NOMO-1 treated with DMSO at 0.1 percent for 48 hours (cell line): Measurements from ENCODE around the gene METTL24.

Source experiments
- DNase-seq: peaks from one replicate; lab custom pipeline; 2025; ENCODE audit not compliant: unreplicated experiment; lab: John Stamatoyannopoulos, UW

METTL24 gene

DNA sequence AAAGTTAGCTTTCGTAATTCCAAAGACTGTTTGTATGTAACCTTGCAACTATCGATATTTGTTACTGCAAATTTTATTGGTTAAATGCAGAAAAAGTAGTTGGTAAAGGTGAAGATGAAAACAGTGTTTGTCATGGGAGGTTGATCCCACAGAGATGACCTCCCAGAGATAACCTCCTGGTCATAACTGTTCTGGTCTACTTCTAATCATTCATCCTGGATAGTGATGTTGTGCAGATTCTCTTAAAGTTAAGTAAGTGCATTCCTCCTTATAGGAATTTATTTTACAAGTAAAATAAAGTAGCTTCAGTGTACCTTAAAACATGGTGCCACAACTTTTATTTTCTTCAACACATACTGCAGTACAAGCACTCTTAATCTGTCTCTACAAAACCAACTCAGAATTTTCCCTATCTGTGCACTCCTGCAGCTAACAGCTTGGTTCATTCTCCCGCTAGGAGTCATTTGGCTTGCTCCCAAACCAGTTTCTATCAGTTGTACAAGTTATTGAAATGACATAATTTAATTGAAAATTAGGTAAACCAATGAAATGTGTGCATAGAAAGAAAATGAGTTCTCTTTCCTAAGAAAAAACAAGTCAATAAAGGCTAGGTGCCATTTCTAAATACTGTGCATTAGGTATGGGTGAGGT, 19.2 kb downstream of the METTL24 start:
- no peak for DNase-seq

DNA sequence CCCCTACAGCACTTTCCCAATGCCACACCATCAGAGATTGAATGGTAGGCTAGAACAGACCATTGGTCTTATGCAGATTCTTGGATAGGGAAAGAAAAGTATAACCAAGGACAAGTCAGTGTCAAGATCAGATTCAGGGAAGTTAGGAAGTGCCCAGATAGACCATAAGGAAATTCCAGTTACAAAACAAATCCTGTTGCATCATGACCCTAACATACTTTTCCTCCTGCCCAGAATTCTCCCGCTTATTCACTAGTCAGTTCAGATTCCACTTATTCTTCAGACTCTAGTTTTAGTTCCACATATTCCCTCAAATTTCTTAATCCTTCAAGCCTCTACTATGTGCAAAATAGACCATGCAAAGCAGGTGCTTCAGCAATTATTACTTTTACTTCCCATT, 20.7 kb downstream of the METTL24 start:
- no peak for DNase-seq

DNA sequence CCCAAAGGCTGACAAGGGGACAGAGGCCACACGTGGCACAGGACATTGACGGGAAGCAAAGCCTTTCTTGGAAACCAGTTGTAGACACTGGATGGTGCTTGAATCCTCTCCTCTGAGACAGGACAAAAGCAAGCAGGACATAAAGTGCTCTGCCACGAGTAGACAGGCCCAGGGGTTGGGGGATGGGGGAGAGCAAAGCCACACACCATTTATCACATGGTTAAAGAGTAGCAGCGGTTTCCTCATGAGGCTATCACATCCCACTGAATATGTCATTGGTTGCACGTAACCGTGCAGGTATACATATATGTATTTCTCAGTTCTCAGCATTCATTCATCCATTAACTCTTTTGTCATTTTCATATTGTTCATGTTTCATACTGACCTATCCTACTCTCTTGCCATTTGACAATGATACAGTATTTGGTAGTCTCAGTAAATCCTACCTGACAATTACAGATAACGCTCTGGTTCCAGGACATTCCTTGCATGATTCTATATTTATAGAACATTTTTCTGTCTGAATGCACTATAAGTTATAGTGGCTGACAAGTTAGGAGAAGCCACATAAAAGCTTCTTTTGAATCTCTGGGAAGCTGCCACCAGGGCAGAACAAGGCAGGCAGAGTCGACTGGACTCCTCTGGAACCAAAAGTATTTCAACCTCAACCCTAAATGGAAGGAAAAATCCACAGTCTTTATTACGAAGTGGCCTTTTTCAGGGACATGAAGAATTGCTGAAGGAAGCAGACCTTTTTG, 23.5 kb downstream of the METTL24 start:
- DNase-seq, result no peak

DNA sequence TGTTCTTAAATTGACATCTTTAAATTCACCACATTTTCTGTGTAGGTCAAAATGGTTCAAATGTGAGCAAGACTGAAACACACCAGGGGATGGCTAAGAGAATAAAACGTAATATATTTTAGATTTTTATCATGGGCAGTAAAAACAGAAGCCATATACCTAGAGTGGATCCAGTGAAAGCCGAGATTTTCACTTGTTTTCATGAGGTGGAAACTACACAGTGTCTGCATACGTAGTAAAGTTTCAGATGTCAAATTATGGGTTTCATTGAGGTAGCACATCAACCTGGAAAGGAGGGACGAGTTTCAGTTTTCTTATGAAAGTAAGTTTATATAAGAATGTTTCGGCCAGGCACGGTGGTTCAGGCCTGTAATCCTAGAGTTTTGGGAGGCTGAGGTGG, 25.9 kb downstream of the METTL24 start:
- no peak for DNase-seq

DNA sequence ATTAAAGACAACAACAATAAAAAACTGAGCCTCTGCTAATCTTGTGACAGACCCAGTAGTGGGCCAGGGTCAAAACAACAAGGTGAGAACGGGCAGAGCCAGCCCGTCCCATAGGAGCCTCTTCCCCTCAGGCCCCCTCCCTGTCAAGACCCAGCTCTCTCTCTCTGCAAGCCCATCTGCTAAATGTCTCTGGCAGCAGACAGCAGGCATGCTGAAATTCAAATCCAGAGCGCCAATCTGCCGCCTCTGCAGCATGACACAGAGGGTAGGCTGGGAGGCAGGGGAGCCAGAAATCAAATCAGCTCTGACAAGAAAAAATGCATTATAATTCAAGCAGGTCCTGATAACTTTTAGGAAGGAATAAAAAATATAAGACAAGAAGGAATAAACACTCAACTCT, 26.3 kb downstream of the METTL24 start:
- DNase-seq, result no peak

DNA sequence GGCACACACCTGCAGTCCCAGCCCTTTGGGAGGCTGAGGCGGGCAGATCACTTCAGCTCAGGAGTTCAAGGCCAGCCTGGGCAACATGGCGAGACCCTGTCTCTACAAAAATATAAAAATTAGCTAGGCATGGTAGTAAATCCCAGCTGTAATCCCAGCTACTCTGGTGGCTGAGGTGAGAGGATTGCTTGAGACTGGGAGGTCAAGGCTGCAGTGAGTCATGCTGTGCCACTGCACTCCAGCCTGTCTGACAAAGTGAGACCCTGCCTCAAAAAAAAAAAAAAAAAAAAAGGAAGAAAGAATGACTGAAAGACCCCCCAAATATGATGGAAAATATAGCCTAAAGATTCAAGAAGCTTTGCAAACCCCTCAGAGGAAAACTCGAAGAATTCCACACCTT, 26.8 kb downstream of the METTL24 start:
- DNase-seq, result no peak

DNA sequence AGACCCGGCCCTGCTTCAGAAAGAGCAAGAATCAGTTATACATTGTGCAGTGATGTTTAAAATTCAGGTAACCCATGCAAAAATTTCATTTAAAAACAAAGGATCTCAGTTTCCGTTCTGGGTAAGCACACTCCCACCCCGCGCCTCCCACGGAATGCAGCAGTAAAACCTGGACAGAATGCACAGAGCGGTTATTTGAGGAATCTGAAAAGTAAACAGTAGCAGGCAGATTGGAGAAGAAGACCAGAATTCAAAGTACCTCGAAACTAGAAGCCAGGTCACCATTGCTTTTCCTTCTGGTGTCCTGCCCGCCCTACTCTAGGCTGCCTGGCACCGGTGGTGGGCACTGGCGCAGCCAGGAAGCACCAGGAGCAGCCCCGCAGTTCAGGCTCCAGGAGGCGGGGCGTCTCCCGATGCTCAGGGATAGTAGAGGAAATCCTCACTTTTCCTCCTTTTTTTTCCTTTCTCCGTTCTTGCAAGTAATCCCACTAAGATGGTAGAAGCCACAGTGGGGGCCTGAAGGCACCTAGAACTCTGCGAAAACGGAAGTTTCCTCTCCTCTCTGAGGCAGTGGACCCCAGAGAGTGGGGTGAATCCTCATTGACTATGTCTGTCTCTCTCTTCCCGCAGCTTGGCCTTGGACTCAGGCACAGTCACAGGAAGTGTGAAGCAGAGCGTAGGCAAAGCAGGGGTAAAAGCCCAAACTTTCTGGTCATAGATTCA, 28.3 kb downstream of the METTL24 start:
- no peak for DNase-seq

DNA sequence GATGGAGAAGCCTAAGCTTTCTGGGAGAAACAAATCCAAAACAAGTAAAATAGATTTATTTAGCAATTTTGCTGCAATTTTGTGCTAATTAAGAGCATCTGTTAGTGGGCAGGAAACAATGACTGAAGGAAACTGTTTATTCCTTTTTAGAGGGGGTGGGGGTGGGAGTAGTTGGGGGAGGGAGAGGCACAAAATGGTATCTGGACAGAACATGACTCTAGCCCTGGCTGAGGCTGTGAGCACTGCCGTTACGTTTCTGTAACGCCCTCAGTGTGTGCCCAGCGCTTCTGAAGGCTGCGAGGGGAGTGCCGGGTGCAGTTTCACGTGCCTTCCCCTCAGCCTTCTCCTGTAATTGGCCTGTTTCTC, 28.8 kb downstream of the METTL24 start:
- DNase-seq, result no peak

DNA sequence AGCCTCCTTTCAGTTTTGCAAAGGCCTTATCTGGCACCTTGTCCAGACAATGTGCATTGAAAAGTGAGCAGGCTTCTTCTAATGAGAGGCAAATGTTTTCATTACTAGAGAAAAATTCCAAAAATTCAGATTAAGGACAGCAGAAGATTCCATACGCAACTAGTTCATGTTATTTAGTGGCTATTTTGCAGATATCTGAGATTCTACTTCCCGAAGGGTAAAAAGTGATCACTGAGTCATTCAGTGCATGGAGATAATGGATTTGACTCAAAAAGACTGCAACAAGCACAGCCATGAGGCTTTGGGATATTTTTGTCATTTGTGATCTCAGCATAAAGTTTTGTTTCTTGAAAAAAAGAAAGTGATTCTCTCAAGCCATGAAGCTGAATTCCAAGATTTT, 29.9 kb downstream of the METTL24 start:
- DNase-seq, result no peak

DNA sequence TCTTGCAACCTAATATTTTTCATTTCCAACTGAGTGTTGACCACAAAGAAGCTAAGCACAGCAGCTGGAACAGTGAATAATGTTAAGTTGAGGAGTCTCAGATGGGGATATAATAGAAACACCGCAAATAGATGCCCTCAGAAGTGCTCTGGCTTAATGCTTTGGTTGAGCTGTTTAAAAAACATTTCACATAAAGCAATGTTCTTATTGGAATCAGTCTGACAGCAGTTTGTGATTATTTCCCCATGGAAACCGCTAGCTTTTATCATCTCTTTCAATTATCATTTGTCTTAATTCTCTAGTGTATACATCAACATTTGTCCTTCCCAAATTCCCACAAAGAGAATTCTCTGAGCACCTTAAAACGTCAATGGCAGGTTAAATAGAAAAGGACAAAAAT, 30.8 kb downstream of the METTL24 start:
- DNase-seq, result no peak

DNA sequence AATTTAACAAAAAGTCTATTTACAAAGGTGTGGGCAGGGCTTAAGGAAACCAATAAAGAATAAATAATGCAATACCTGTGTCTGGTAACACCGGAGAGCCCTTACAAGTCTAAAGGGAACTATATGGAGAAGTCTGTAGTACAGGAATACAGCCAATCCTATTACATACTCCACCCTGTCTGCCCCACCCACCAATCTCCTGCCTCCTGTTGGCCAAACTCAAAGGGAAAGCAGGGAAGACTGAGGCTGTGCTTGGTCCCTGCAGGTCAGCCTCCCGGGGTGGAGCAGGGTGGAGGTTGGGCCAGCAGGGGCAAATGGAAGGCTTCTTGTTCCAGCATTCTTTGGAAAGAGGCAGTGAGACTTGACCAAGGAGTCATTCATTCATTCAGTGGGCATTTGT, 31.5 kb downstream of the METTL24 start:
- no peak for DNase-seq

DNA sequence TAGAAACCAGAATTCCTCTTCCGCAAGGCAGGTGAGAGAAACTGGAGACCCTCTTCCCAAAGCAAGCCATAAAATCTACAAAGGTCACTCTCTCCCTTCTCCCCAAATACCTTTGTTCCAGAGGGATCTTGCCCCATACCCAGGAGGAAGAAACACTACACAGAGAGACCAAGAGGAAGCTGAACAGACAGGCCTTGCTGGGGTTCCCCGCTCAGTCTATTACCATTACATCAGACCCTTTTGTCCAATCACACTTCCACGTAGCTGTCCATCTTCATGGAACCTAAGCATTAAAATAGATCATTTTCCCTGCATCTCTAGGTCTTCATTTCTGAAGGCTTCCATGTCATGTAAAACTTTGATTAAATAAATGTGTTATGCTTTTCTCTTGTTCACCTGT, 32.1 kb downstream of the METTL24 start:
- no peak for DNase-seq

DNA sequence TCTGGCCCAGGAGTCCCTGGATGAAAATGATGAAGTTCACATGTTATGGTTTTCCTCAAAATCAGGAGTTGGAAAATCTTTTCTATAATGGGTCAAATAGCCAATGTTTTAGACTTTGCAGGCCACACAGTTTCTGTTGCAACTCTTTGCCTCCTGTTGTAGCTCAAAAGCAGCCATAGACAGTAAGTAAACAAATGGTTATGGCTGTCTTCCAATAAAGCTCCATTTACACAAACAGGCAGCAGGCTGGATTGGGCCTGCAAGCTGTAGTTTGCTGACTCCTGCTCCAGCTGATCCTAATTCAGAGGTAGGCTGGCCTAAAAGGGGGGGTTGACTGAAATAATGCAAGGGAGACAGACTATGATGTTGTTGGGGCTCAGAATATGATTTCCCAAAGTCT, 33.0 kb downstream of the METTL24 start:
- no peak for DNase-seq

DNA sequence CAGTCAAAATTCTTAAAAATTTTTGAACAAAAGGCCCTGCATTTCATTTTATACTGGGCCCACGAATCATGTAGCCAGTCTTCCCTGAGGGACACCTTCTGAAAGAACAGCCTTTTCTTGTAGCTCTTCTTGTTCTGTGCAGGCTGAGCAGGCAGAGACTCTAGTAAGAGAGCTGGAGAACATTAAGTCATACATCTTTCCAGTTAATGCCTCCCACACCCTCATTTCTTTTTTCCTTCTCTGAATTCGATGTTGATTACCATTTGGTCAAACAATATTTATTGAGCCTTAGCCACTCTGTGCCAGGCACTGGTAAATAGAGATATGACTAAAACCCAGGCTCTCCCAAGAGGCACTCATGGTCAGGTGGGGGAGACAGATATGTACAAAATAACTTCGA, 33.6 kb downstream of the METTL24 start:
- DNase-seq, result no peak

DNA sequence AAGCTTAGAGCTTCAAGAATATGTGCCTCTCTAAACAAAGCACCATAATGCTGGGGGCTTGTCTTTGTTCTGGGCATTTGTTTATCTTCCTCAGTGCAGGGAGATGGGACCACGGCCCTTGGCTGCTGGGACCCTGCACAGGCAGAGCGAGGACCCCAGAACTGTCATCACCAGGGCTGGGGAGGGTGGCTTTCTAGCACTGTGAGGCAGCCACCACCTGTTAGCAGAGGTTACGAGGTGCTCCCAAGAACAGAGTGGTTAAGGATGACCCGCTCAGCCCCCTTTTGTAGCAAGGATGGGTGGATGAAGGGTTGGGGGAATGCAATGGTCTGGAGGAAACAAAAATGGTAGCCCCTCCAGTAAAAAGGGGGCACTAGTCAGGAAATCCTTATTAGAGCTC, 34.9 kb downstream of the METTL24 start:
- DNase-seq, result no peak

DNA sequence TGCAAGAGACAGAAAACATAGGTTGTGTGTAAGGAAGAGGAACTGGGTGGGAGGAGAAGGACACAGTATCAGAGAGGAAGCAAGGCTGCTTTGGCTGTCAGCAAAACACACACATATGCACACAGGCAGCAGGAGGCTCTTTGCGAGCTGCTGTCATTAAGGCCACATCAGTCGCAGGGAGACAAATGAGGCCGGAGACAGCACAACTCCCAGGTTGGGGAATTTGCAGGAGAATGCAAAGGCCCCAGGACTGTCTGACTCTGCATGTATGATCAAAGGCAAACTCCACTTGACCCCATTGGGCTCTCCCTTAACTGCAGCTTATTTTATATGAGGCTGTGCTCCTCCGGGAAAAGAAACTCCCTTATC, 35.3 kb downstream of the METTL24 start:
- DNase-seq, result peak; percentile 51

DNA sequence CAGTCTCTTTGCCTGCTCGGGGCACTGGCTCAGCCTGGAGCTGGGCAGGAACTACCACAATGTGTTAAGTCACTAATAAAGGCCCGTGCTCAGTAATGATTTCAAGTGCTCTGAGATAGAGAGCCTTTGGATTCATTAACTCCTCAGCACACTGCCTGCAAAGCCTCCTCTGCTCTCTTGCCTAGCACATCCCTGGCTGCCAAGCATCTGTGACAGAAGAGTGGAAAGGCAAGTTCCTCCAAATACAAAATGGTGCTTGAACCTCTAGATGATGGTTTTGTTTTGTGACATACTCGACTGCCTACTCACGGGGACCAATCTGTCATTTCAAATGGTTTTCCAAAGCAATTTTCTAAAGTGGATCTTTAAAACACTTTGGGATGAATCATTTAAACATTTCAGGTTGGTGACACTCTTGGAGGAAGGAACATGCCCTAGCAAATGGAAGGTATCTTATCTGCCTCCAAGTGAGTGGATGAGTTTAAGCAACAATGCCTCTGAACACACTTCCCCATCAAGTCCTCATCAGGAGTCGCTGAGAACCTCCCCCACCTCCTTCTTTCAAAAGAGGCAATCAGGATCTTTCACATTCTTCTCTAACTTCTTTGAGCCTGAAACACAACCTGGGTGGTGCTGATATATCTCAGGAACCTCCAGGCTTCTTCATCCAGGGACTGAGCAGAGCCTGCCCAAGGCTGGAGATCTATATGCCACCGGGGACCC, 35.8 kb downstream of the METTL24 start:
- DNase-seq, result peak; percentile 51

DNA sequence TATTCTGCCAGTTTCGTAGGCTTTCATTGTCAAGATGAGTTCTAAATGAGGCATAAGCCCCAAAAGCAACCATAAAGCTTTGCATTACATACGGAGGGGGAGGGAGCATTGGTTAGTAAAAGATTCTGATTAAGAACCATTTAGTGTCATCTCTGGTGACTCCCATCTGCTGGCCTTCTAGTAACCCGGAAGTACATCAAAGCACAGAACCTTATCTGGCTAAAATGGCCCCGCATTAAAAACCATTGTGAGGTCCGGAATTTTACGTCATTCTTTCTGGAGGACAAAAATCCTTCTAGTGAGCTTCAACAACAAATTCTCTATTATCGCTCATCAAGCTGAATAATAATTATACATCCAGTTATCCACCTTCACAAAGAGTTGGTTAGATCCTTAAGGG, 37.8 kb downstream of the METTL24 start:
- no peak for DNase-seq

DNA sequence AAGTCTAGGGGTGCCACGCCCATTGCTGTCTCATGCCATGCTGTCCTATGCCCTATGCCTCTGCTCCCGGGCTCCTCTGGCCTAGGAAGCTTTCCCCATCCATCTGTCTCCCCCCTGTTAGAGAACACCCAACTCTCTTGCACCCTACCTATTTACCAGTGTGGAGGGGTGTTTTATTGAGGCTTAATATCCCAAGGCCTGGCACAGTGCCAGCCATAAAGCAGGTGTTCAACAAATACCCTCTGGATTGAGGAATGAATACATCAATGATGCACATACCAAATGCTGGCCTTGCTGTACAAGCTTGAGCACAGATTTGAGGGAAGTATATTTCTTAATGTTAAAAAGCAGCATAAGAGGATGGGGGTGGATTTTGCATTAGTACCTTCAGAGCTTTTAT, 38.3 kb downstream of the METTL24 start:
- DNase-seq, result no peak

DNA sequence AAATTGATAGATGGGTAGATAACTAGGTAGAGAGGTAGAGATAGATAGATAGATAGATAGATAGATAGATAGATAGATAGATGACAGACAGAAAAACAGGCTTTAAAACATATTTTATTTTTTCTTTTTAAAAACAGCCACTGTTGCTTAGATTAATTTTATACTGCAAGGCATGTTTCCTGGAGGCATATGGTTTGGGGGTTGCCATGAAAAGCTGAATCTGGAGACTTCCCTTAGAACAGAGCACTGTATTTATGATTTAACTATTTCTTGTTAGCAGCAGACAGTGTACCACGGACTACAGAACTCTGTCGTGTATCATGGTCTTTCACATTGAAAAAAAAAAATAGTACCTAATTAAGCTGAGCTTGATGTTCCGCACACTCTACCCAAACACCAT, 38.8 kb downstream of the METTL24 start:
- no peak for DNase-seq

DNA sequence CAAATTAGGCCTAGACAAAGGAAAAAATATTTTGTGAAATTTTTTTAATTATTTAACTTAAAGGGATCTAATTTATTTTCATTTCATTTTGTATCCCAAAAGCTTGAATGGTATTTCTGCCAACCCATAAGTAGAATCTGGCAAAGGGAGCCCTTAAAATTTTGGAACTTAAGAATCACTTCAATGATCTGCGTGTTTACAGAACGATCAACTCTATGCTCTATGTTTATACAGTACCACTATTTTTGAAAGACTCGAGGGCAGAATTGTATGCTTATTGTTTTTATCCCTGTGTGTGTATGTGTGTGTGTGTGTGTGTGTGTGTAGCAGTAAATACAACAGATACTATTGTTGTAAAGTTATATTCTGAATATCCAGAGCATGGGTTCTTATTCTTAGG, 39.2 kb downstream of the METTL24 start:
- no peak for DNase-seq

DNA sequence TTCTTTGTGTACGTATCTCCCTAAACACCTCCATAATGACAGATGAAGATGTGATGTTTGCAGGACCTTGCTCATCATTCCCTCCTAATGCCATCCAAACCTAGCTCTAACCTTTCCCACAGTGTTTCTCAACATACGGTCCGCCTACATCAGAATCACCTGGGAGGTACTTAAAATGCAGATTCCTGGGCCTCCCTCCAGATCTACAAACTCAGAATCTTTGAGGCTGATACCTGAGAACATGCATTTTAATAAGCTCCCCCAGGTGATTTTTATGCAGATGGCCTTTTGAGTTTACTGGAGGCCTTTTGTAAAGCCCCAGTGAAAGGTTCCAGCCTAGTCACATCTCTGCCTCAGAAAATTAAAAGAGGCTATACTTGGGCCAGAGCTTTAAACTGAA, 40.5 kb downstream of the METTL24 start:
- no peak for DNase-seq
